C4-2B (cell line): ENCODE data around the gene EARS2.

ENCODE experiments used
- CTCF ChIP-seq: fragments of 450-650 bp; conservative IDR thresholded peaks from 2 replicates; pipeline ENCODE4 v1.5.1; 2017; ENCODE audit warnings: mild to moderate bottlenecking
- ZFX ChIP-seq: fragments of 450-650 bp; IDR thresholded peaks from 2 replicates; pipeline ENCODE4 v1.6.1; 2017

GRCh38 chr16:23572394-23572793 lies 15.2 kb upstream of the EARS2 start:
- TF ChIP-seq CTCF (no peak), ZFX (no peak)
